ENCODE results near the gene EPG5.

- no peak for TF ChIP-seq SIN3A (IDR thresholded peaks at IDR 0.05; ENCODE audit: borderline replicate concordance, insufficient read depth, low read depth, low read length)
- no peak for TF ChIP-seq CTCF (IDR thresholded peaks at IDR 0.05)
- TF ChIP-seq POLR2AphosphoS5 (IDR thresholded peaks at IDR 0.05; ENCODE audit: low read depth, low read length), result no peak
- TF ChIP-seq REST (IDR thresholded peaks at IDR 0.05; ENCODE audit: insufficient read depth in 1 of 2, low read depth in 2 of 2, low read length in 1 of 2), result no peak
- no peak for TF ChIP-seq TCF7L2 (IDR thresholded peaks at IDR 0.05; ENCODE audit: low read depth, low read length)
These were observed 117.6 kb downstream of the EPG5 start for GRCh38 chr18:45849529-45849928.

All from Panc1 (cell line).